ENCODE measurements around the gene MORF4L1.

- no peak for TF ChIP-seq CTCF (IDR thresholded peaks at IDR 0.05)
- no peak for TF ChIP-seq POLR2AphosphoS5 (IDR thresholded peaks at IDR 0.05)
- no peak for TF ChIP-seq EP300 (IDR thresholded peaks at IDR 0.05; ENCODE audit: low read depth)
Measured at GRCh38 chr15:78850941-78851755, 21.5 kb upstream of the MORF4L1 start.
